Panc1 (cell line): ENCODE results near the gene EXOSC7. TPM values are rescaled to one million over a fixed set of nuclear protein-coding genes. Genes with fewer than 3 reads are reported as not detected.

Experiments used
- ATAC-seq: fragments of 200-7000 bp; cut with Tn5 transposase; 2 replicates; pipeline ENCODE4 v1.9.1; 2020; ENCODE audit warnings: mild to moderate bottlenecking, moderate library complexity
- BruUV-seq: library from RNA; stranded (reverse); fragments of 400-500 nt; replicated peaks from 2 replicates; lab custom pipeline; 2021; lab: Mats Ljungman, UMichigan
- CTCF ChIA-PET: fragments of 300-600 bp; sonication (Branson Sonifier 250); formaldehyde crosslinking; loops from one replicate; lab custom pipeline; 2022; ENCODE audit warnings: antibody characterized with exemption; lab: Charles Lee
- POLR2A ChIA-PET: fragments of 300-600 bp; sonication (Branson Sonifier 250); formaldehyde crosslinking; loops from one replicate; lab custom pipeline; 2022; ENCODE audit warnings: antibody characterized with exemption; lab: Charles Lee
- DNase-seq: peaks from one replicate; pipeline ENCODE4 v3.0.0-alpha.2; 2010; ENCODE audit warnings: low read depth, low spot score
- H3K27ac ChIP-seq: 2 replicates; pipeline ENCODE4 v1.5.1; 2011; ENCODE audit warnings: mild to moderate bottlenecking, low read length, inconsistent platforms
- H3K27me3 ChIP-seq: fragments of 200-500 bp; sonication (Bioruptor generic); 2 replicates; pipeline ENCODE4 v1.6.0; 2014; ENCODE audit warnings: low read length, inconsistent platforms; ENCODE audit not compliant: control insufficient read depth, insufficient read depth
- H3K36me3 ChIP-seq: fragments of 200-500 bp; sonication (Bioruptor generic); 2 replicates; pipeline ENCODE4 v1.5.1; 2014; ENCODE audit warnings: inconsistent platforms, mild to moderate bottlenecking, low read length, moderate library complexity; ENCODE audit not compliant: control insufficient read depth, insufficient read depth
- H3K4me1 ChIP-seq: 2 replicates; pipeline ENCODE4 v1.5.1; 2011; ENCODE audit warnings: inconsistent platforms, mild to moderate bottlenecking, low read length, moderate library complexity; ENCODE audit not compliant: control insufficient read depth, insufficient read depth
- H3K4me3 ChIP-seq, 2 experiments: 2 replicates each; pipeline ENCODE4 v1.5.1; 2011 to 2012; ENCODE audit warnings: low read depth in 2 of 2, low read length in 2 of 2, mild to moderate bottlenecking in 2 of 2, inconsistent platforms in 1 of 2, moderate library complexity in 1 of 2
- H3K9me3 ChIP-seq: fragments of 200-500 bp; sonication (Bioruptor generic); 2 replicates; pipeline ENCODE4 v1.5.1; 2014; ENCODE audit warnings: low read depth, mild to moderate bottlenecking, inconsistent platforms, low read length, moderate library complexity; ENCODE audit not compliant: control insufficient read depth, insufficient read depth
- CTCF ChIP-seq: fragments of 450-650 bp; IDR thresholded peaks from 2 replicates; pipeline ENCODE4 v1.5.1; 2017; ENCODE audit warnings: mild to moderate bottlenecking
- SIN3A ChIP-seq: IDR thresholded peaks from 2 replicates; pipeline ENCODE4 v1.6.1; 2012; ENCODE audit warnings: low read depth, mild to moderate bottlenecking, low read length, moderate library complexity, borderline replicate concordance; ENCODE audit not compliant: insufficient read depth
- TCF7L2 ChIP-seq: IDR thresholded peaks from 2 replicates; pipeline ENCODE4 v1.6.1; 2011; ENCODE audit warnings: mild to moderate bottlenecking, low read depth, low read length, inconsistent platforms
- in situ Hi-C: cut with HindIII; loops from 2 replicates; pipeline ENCODE4 v1.10.0; 2016; ENCODE audit warnings: low sequenced_read_pairs, low pct_unique_long_range_greater_than_20kb
- intact Hi-C: fragments of 100-400 bp; cut with micrococcal nuclease; formaldehyde crosslinking; loops from one replicate; pipeline ENCODE4 v1.10.0; 2022; ENCODE audit not compliant: unreplicated experiment
- total RNA-seq: library from RNA; stranded (reverse); gene quantifications from one replicate; pipeline ENCODE4 v1.2.1, GENCODE V29; 2021; ENCODE audit not compliant: unreplicated experiment
- TF ChIP-seq, protein P1 (sequence below), 2 experiments: IDR thresholded peaks; 2 replicates each; pipeline ENCODE4 v1.6.1; 2011 to 2012; ENCODE audit warnings: low read depth in 2 of 2, control low read depth in 1 of 2, low read length in 1 of 2, mild to moderate bottlenecking in 1 of 2, moderate library complexity in 1 of 2; ENCODE audit not compliant: insufficient read depth in 1 of 2

EXOSC7 gene
- total RNA-seq, 1 experiment from 2014 or later, result 38.4 TPM

DNA sequence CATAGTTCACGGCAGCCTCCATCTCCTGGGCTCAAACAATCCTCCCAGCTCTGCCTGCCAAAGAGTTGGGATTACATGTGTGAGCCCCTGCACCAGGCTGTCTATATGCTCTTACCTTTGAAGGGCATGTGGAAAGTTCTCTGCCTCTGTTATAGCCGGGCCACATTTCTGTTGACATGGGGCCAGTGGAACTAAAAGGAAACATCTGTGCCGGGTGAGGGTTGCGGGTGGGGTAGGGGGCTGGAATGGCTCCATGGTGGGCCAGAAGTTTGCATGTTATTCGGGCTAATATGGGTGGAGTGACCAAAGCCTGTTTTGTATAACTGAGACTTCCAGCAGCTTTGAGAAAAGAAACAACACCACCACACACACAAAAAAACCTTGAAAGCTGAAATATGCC, 41.8 kb downstream of the EXOSC7 start:
- POLR2A ChIA-PET, result no interaction called here
- no peaks in the 10 kb centered on the region for H3K27me3 ChIP-seq

GRCh38 chr3:45020534-45020933, 44.5 kb downstream of the EXOSC7 start:
- no peaks in the 10 kb centered on the region for H3K36me3 ChIP-seq
- DNase-seq (no peak), ATAC-seq (no peak)
- CTCF ChIA-PET, result interaction anchor here (0.5 kb wide), 1 partner anchor 190 kb away, joined by 4 read pairs; no protein-coding TSS in a partner anchor
- H3K27ac ChIP-seq, result no peak overlapping the region
- intact Hi-C loops, result loop anchor here (10.0 kb wide), 1 partner anchor 304 kb away; no protein-coding TSS in a partner anchor
- POLR2A ChIA-PET, result no interaction called here
- no peaks in the 10 kb centered on the region for H3K9me3 ChIP-seq
- no peak overlapping the region for H3K4me3 ChIP-seq
- BruUV-seq, result no TSS peak
- TF ChIP-seq SIN3A, result no peak
- TF ChIP-seq TCF7L2, result 0 out of 2 replicates have a peak, but pooled peaks have one; percentile 15
- TF ChIP-seq, protein P1, sequence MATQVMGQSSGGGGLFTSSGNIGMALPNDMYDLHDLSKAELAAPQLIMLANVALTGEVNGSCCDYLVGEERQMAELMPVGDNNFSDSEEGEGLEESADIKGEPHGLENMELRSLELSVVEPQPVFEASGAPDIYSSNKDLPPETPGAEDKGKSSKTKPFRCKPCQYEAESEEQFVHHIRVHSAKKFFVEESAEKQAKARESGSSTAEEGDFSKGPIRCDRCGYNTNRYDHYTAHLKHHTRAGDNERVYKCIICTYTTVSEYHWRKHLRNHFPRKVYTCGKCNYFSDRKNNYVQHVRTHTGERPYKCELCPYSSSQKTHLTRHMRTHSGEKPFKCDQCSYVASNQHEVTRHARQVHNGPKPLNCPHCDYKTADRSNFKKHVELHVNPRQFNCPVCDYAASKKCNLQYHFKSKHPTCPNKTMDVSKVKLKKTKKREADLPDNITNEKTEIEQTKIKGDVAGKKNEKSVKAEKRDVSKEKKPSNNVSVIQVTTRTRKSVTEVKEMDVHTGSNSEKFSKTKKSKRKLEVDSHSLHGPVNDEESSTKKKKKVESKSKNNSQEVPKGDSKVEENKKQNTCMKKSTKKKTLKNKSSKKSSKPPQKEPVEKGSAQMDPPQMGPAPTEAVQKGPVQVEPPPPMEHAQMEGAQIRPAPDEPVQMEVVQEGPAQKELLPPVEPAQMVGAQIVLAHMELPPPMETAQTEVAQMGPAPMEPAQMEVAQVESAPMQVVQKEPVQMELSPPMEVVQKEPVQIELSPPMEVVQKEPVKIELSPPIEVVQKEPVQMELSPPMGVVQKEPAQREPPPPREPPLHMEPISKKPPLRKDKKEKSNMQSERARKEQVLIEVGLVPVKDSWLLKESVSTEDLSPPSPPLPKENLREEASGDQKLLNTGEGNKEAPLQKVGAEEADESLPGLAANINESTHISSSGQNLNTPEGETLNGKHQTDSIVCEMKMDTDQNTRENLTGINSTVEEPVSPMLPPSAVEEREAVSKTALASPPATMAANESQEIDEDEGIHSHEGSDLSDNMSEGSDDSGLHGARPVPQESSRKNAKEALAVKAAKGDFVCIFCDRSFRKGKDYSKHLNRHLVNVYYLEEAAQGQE (IDR thresholded peaks at IDR 0.05; ENCODE audit: insufficient read depth in 1 of 2, low read depth in 2 of 2, low read length in 1 of 2), result no peak
- no peak for TF ChIP-seq CTCF
- H3K4me1 ChIP-seq, result no peaks in the 10 kb centered on the region
- in situ Hi-C loops, result no loop called here
- no peaks in the 10 kb centered on the region for H3K27me3 ChIP-seq

More for the DNA sequence above, 41.8 kb downstream of the EXOSC7 start:
- no TSS peak for BruUV-seq
- Histone ChIP-seq H3K4me1 (no peaks in the 10 kb centered on the region), H3K27ac (no peak overlapping the region), H3K36me3 (no peaks in the 10 kb centered on the region), H3K4me3 (no peak overlapping the region), H3K9me3 (no peaks in the 10 kb centered on the region)
- DNase-seq (no peak), ATAC-seq (no peak)
- CTCF ChIA-PET, result no interaction called here
- intact Hi-C loops, result no loop called here
- TF ChIP-seq SIN3A (no peak), CTCF (no peak)
- TF ChIP-seq, protein P1 (IDR thresholded peaks at IDR 0.05; ENCODE audit: insufficient read depth in 1 of 2, low read depth in 2 of 2, low read length in 1 of 2), result no peak
- in situ Hi-C loops, result no loop called here
